Lower lobe of right lung (tissue), 2 donors: Measurements from ENCODE around the gene ST3GAL2. TPM values are rescaled to one million over a fixed set of nuclear protein-coding genes. Genes with fewer than 3 reads are reported as not detected.

ENCODE experiments used
- ATAC-seq, 2 donors: fragments of 200-7000 bp; cut with Tn5 transposase; one replicate each; pipeline ENCODE4 v1.9.1; 2020 to 2022; ENCODE audit warnings: mild to moderate bottlenecking in 2 of 2, moderate library complexity in 2 of 2
- DNase-seq: peaks from one replicate; pipeline ENCODE4 v3.0.0-alpha.2; 2020
- H3K27ac ChIP-seq: fragments of 200-600 bp; one replicate; pipeline ENCODE4 v1.8.0; 2022
- H3K27me3 ChIP-seq: fragments of 200-600 bp; one replicate; pipeline ENCODE4 v1.8.0; 2022; ENCODE audit warnings: low read depth
- H3K36me3 ChIP-seq: fragments of 200-600 bp; one replicate; pipeline ENCODE4 v1.8.0; 2022; ENCODE audit warnings: mild to moderate bottlenecking
- H3K4me1 ChIP-seq: fragments of 200-600 bp; one replicate; pipeline ENCODE4 v1.8.0; 2022
- H3K4me3 ChIP-seq: fragments of 200-600 bp; one replicate; pipeline ENCODE4 v1.8.0; 2022; ENCODE audit warnings: mild to moderate bottlenecking
- H3K9me3 ChIP-seq: fragments of 200-600 bp; one replicate; pipeline ENCODE4 v1.8.0; 2022
- intact Hi-C: fragments of 100-400 bp; cut with DNase I; formaldehyde crosslinking; loops from one replicate; pipeline ENCODE4 v1.11.0; 2022
- total RNA-seq: library from RNA; stranded (reverse); fragmentation: NEBNext Ultra II Directional; extraction: Animal tissue kit (Norgen Biotek cat#: 25700); gene quantifications from one replicate; pipeline ENCODE4 v1.2.1, GENCODE V29; 2021
- TF ChIP-seq, protein P1 (sequence below): fragments of 200-600 bp; IDR thresholded peaks from one replicate; pipeline ENCODE4 v1.8.0; 2022; ENCODE audit warnings: antibody characterized with exemption, mild to moderate bottlenecking
- donor health status: DM: no; HTN: yes; CAD: no; lungs with severe emphysema.

Gene ST3GAL2
- total RNA-seq, 1 donor from 2014 or later: 31.8 TPM

GRCh38 chr16:70474320-70475053 lies 35.6 kb upstream of the ST3GAL2 start:
- peaks cover 54% of the 10 kb centered on the region for H3K36me3 ChIP-seq
- ATAC-seq (no peak), DNase-seq (no peak)
- peaks cover 20% of the 10 kb centered on the region for H3K4me1 ChIP-seq
- no peak overlapping the region for H3K27ac ChIP-seq
- no peaks in the 10 kb centered on the region for H3K27me3 ChIP-seq
- TF ChIP-seq, protein P1, sequence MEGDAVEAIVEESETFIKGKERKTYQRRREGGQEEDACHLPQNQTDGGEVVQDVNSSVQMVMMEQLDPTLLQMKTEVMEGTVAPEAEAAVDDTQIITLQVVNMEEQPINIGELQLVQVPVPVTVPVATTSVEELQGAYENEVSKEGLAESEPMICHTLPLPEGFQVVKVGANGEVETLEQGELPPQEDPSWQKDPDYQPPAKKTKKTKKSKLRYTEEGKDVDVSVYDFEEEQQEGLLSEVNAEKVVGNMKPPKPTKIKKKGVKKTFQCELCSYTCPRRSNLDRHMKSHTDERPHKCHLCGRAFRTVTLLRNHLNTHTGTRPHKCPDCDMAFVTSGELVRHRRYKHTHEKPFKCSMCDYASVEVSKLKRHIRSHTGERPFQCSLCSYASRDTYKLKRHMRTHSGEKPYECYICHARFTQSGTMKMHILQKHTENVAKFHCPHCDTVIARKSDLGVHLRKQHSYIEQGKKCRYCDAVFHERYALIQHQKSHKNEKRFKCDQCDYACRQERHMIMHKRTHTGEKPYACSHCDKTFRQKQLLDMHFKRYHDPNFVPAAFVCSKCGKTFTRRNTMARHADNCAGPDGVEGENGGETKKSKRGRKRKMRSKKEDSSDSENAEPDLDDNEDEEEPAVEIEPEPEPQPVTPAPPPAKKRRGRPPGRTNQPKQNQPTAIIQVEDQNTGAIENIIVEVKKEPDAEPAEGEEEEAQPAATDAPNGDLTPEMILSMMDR: no peak
- no peak overlapping the region for H3K4me3 ChIP-seq
- H3K9me3 ChIP-seq: no peaks in the 10 kb centered on the region
- intact Hi-C loops: no loop called here

GRCh38 chr16:70473446-70474319 lies 34.8 kb upstream of the ST3GAL2 start:
- ATAC-seq: no peak
- H3K36me3 ChIP-seq: peaks cover 46% of the 10 kb centered on the region
- H3K9me3 ChIP-seq: no peaks in the 10 kb centered on the region
- H3K27ac ChIP-seq: no peak overlapping the region
- no peak overlapping the region for H3K4me3 ChIP-seq
- intact Hi-C loops: no loop called here
- no peak for DNase-seq
- TF ChIP-seq, protein P1: no peak
- no peaks in the 10 kb centered on the region for H3K27me3 ChIP-seq
- peaks cover 12% of the 10 kb centered on the region for H3K4me1 ChIP-seq

DNA sequence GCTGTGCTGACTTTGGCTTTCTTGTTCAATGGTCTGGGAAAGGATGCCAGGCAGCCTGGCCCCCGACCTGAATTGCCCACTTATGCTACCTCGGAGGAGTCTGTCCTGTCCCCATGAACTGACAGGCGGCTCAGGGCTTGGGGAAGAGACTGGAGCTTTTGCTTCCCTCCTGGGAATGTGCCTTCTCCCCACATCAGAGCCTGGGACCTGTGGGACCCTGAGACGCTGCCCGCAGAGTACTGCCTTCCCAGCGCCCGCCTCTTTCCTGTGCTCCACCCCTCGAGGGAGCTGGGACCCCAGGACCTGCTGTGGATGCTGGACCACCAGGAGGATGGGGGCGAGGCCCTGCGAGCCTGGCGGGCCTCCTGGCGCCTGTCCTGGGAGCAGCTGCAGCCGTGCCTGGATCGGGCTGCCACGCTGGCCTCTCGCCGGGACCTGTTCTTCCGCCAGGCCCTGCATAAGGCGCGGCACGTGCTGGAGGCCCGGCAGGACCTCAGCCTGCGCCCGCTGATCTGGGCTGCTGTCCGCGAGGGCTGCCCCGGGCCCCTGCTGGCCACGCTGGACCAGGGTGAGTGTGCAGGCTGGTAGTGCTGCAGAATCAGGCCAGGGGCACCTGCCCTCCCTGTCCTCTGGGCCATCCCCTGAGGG lies 34.0 kb upstream of the ST3GAL2 start:
- ATAC-seq: no peak
- Histone ChIP-seq H3K4me1 (peaks cover 9% of the 10 kb centered on the region), H3K27me3 (no peaks in the 10 kb centered on the region), H3K9me3 (no peaks in the 10 kb centered on the region), H3K4me3 (no peak overlapping the region), H3K27ac (no peak overlapping the region), H3K36me3 (peaks cover 38% of the 10 kb centered on the region)
- TF ChIP-seq, protein P1: no peak
- intact Hi-C loops: no loop called here
- no peak for DNase-seq

- H3K4me3 ChIP-seq: no peak overlapping the region
- intact Hi-C loops: no loop called here
- H3K4me1 ChIP-seq: no peaks in the 10 kb centered on the region
- peaks cover 57% of the 10 kb centered on the region for H3K36me3 ChIP-seq
- TF ChIP-seq, protein P1: peak; percentile 28
- H3K9me3 ChIP-seq: no peaks in the 10 kb centered on the region
- no peaks in the 10 kb centered on the region for H3K27me3 ChIP-seq
- H3K27ac ChIP-seq: no peak overlapping the region
- DNase-seq: no peak
- ATAC-seq: peak; percentile 25 to 56
These were observed 32.0 kb upstream of the ST3GAL2 start for GRCh38 chr16:70470927-70471341.

DNA sequence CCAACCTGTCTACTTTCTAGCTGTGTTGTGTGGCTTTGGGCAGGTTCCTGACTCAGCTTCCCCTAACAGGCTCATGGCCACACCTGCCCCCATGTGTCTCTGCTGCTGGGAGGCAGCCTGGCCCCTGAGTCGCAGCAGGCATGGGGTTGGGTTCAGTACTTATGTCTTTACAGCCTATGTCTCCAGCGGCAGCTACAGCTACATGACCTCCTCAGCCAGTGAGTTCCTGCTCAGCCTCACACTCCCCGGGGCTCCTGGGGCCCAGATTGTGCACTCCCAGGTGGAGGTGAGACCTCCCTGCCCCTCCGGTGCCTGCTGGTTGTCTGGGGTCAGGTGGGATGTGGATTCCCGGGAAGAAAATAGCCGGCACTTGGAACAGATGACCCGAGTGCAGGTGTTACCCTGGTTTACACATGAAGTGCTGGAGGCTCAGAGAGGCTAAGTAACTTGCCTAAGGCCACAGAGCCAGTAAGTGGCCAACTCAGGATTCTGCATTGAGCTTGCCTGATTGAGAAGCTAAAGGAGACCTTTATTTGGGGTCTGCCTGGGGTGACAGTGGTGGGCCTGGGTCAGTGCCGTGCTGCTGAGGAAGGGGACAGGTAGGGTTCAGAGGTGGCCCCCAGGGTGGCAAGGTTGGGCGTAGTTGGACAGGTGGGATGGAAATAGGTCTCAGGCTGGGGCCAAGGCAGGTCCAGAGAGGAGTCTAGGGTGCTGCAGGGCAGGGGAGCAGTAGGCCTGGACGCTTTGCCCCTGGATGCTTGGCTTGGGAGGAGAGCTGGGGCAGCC lies 31.4 kb upstream of the ST3GAL2 start:
- H3K4me1 ChIP-seq: no peaks in the 10 kb centered on the region
- no peak overlapping the region for H3K4me3 ChIP-seq
- TF ChIP-seq, protein P1: no peak
- H3K27me3 ChIP-seq: no peaks in the 10 kb centered on the region
- intact Hi-C loops: no loop called here
- peaks cover 59% of the 10 kb centered on the region for H3K36me3 ChIP-seq
- ATAC-seq (no peak), DNase-seq (no peak)
- no peaks in the 10 kb centered on the region for H3K9me3 ChIP-seq
- H3K27ac ChIP-seq: no peak overlapping the region
